Panc1 (cell line): Measurements from ENCODE around the gene RRAS2. TPM values are rescaled to one million over a fixed set of nuclear protein-coding genes. Genes with fewer than 3 reads are reported as not detected.

Experiments
- ATAC-seq: fragments of 200-7000 bp; cut with Tn5 transposase; 2 replicates; pipeline ENCODE4 v1.9.1; 2020; ENCODE audit warnings: mild to moderate bottlenecking, moderate library complexity
- BruUV-seq: library from RNA; stranded (reverse); fragments of 400-500 nt; replicated peaks from 2 replicates; lab custom pipeline; 2021; lab: Mats Ljungman, UMichigan
- CTCF ChIA-PET: fragments of 300-600 bp; sonication (Branson Sonifier 250); formaldehyde crosslinking; loops from one replicate; lab custom pipeline; 2022; ENCODE audit warnings: antibody characterized with exemption; lab: Charles Lee
- POLR2A ChIA-PET: fragments of 300-600 bp; sonication (Branson Sonifier 250); formaldehyde crosslinking; loops from one replicate; lab custom pipeline; 2022; ENCODE audit warnings: antibody characterized with exemption; lab: Charles Lee
- DNase-seq: peaks from one replicate; pipeline ENCODE4 v3.0.0-alpha.2; 2010; ENCODE audit warnings: low read depth, low spot score
- H3K27ac ChIP-seq: 2 replicates; pipeline ENCODE4 v1.5.1; 2011; ENCODE audit warnings: mild to moderate bottlenecking, low read length, inconsistent platforms
- H3K27me3 ChIP-seq: fragments of 200-500 bp; sonication (Bioruptor generic); 2 replicates; pipeline ENCODE4 v1.6.0; 2014; ENCODE audit warnings: low read length, inconsistent platforms; ENCODE audit not compliant: control insufficient read depth, insufficient read depth
- H3K36me3 ChIP-seq: fragments of 200-500 bp; sonication (Bioruptor generic); 2 replicates; pipeline ENCODE4 v1.5.1; 2014; ENCODE audit warnings: inconsistent platforms, mild to moderate bottlenecking, low read length, moderate library complexity; ENCODE audit not compliant: control insufficient read depth, insufficient read depth
- H3K4me1 ChIP-seq: 2 replicates; pipeline ENCODE4 v1.5.1; 2011; ENCODE audit warnings: inconsistent platforms, mild to moderate bottlenecking, low read length, moderate library complexity; ENCODE audit not compliant: control insufficient read depth, insufficient read depth
- H3K4me3 ChIP-seq, 2 experiments: 2 replicates each; pipeline ENCODE4 v1.5.1; 2011 to 2012; ENCODE audit warnings: low read depth in 2 of 2, low read length in 2 of 2, mild to moderate bottlenecking in 2 of 2, inconsistent platforms in 1 of 2, moderate library complexity in 1 of 2
- H3K9me3 ChIP-seq: fragments of 200-500 bp; sonication (Bioruptor generic); 2 replicates; pipeline ENCODE4 v1.5.1; 2014; ENCODE audit warnings: low read depth, mild to moderate bottlenecking, inconsistent platforms, low read length, moderate library complexity; ENCODE audit not compliant: control insufficient read depth, insufficient read depth
- POLR2AphosphoS5 ChIP-seq: IDR thresholded peaks from 2 replicates; pipeline ENCODE4 v1.6.1; 2012; ENCODE audit warnings: mild to moderate bottlenecking, low read depth, low read length, moderate library complexity
- SIN3A ChIP-seq: IDR thresholded peaks from 2 replicates; pipeline ENCODE4 v1.6.1; 2012; ENCODE audit warnings: low read depth, mild to moderate bottlenecking, low read length, moderate library complexity, borderline replicate concordance; ENCODE audit not compliant: insufficient read depth
- TCF7L2 ChIP-seq: IDR thresholded peaks from 2 replicates; pipeline ENCODE4 v1.6.1; 2011; ENCODE audit warnings: mild to moderate bottlenecking, low read depth, low read length, inconsistent platforms
- in situ Hi-C: cut with HindIII; loops from 2 replicates; pipeline ENCODE4 v1.10.0; 2016; ENCODE audit warnings: low sequenced_read_pairs, low pct_unique_long_range_greater_than_20kb
- intact Hi-C: fragments of 100-400 bp; cut with micrococcal nuclease; formaldehyde crosslinking; loops from one replicate; pipeline ENCODE4 v1.10.0; 2022; ENCODE audit not compliant: unreplicated experiment
- total RNA-seq: library from RNA; stranded (reverse); gene quantifications from one replicate; pipeline ENCODE4 v1.2.1, GENCODE V29; 2021; ENCODE audit not compliant: unreplicated experiment
- TF ChIP-seq, protein P1 (sequence below): fragments of 450-650 bp; IDR thresholded peaks from 2 replicates; pipeline ENCODE4 v1.5.1; 2017; ENCODE audit warnings: mild to moderate bottlenecking
- TF ChIP-seq, protein P2 (sequence below), 2 experiments: IDR thresholded peaks; 2 replicates each; pipeline ENCODE4 v1.6.1; 2011 to 2012; ENCODE audit warnings: low read depth in 2 of 2, control low read depth in 1 of 2, low read length in 1 of 2, mild to moderate bottlenecking in 1 of 2, moderate library complexity in 1 of 2; ENCODE audit not compliant: insufficient read depth in 1 of 2

RRAS2 gene
- total RNA-seq, 1 experiment from 2014 or later = 58.4 TPM

DNA sequence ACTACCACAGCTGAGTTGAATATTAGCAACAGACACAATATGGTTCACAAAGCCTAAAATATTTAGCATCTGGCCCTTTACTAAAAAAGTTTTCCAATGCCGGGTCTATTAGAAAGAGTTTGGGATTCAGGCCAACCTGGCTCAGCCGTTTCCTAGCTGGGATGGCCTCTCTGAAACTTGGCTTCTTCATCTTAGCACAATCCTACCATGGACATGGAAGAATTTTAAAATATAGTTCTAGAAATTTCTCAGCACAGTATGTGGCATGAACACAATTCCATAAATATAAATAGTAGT, 103.8 kb downstream of the RRAS2 start:
- intact Hi-C loops (loop anchor here (5.0 kb wide), 1 partner anchor 498 kb away; no protein-coding TSS in a partner anchor), in situ Hi-C loops (no loop called here)
- no peak for DNase-seq
- Histone ChIP-seq H3K4me1 (no peaks in the 10 kb centered on the region), H3K27me3 (peaks cover 7% of the 10 kb centered on the region), H3K4me3 (no peak overlapping the region), H3K9me3 (no peaks in the 10 kb centered on the region), H3K27ac (no peak overlapping the region), H3K36me3 (no peaks in the 10 kb centered on the region)
- CTCF ChIA-PET = no interaction called here
- no TSS peak for BruUV-seq
- POLR2A ChIA-PET = no interaction called here
- TF ChIP-seq TCF7L2 = no peak
- TF ChIP-seq, protein P1, sequence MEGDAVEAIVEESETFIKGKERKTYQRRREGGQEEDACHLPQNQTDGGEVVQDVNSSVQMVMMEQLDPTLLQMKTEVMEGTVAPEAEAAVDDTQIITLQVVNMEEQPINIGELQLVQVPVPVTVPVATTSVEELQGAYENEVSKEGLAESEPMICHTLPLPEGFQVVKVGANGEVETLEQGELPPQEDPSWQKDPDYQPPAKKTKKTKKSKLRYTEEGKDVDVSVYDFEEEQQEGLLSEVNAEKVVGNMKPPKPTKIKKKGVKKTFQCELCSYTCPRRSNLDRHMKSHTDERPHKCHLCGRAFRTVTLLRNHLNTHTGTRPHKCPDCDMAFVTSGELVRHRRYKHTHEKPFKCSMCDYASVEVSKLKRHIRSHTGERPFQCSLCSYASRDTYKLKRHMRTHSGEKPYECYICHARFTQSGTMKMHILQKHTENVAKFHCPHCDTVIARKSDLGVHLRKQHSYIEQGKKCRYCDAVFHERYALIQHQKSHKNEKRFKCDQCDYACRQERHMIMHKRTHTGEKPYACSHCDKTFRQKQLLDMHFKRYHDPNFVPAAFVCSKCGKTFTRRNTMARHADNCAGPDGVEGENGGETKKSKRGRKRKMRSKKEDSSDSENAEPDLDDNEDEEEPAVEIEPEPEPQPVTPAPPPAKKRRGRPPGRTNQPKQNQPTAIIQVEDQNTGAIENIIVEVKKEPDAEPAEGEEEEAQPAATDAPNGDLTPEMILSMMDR = no peak
- TF ChIP-seq SIN3A = no peak
- TF ChIP-seq, protein P2, sequence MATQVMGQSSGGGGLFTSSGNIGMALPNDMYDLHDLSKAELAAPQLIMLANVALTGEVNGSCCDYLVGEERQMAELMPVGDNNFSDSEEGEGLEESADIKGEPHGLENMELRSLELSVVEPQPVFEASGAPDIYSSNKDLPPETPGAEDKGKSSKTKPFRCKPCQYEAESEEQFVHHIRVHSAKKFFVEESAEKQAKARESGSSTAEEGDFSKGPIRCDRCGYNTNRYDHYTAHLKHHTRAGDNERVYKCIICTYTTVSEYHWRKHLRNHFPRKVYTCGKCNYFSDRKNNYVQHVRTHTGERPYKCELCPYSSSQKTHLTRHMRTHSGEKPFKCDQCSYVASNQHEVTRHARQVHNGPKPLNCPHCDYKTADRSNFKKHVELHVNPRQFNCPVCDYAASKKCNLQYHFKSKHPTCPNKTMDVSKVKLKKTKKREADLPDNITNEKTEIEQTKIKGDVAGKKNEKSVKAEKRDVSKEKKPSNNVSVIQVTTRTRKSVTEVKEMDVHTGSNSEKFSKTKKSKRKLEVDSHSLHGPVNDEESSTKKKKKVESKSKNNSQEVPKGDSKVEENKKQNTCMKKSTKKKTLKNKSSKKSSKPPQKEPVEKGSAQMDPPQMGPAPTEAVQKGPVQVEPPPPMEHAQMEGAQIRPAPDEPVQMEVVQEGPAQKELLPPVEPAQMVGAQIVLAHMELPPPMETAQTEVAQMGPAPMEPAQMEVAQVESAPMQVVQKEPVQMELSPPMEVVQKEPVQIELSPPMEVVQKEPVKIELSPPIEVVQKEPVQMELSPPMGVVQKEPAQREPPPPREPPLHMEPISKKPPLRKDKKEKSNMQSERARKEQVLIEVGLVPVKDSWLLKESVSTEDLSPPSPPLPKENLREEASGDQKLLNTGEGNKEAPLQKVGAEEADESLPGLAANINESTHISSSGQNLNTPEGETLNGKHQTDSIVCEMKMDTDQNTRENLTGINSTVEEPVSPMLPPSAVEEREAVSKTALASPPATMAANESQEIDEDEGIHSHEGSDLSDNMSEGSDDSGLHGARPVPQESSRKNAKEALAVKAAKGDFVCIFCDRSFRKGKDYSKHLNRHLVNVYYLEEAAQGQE (IDR thresholded peaks at IDR 0.05; ENCODE audit: insufficient read depth in 1 of 2, low read depth in 2 of 2, low read length in 1 of 2) = no peak
- TF ChIP-seq POLR2AphosphoS5 = no peak
- ATAC-seq = no peak

DNA sequence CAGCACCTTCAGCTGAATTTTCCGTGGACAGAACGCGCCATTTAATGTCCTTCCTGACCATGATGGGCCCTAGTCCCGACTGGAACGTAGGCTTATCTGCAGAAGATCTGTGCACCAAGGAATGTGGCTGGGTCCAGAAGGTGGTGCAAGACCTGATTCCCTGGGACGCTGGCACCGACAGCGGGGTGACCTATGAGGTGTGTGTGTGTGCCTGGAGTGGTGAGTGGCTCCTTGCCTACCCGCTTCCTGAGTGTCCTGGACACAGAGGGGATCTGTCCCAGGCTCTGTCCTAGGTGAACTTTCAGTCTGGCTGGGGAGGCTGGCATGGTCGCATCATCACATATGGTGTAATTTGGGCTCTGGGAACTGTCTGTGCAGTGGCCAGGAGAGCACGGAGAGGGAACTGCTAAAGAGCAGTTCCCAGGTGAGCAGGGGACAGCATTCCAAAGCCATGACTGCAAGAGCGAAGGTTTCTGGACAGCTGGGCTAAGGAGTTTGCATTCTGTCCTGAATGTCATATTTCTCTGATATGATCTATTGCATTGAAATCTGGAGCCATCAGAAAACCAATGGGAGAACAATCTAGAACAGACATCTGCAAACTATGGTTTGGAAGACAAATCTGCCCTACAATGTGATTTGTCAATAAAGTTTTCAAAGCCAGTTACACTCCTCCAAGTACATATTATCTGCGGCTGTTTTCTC, 104.3 kb downstream of the RRAS2 start:
- no peak overlapping the region for H3K4me3 ChIP-seq
- DNase-seq (no peak), ATAC-seq (no peak)
- no peaks in the 10 kb centered on the region for H3K4me1 ChIP-seq
- in situ Hi-C loops = no loop called here
- TF ChIP-seq POLR2AphosphoS5 (no peak), TCF7L2 (no peak), SIN3A (no peak)
- TF ChIP-seq, protein P1 = no peak
- TF ChIP-seq, protein P2 (IDR thresholded peaks at IDR 0.05; ENCODE audit: insufficient read depth in 1 of 2, low read depth in 2 of 2, low read length in 1 of 2) = no peak
- no peaks in the 10 kb centered on the region for H3K9me3 ChIP-seq
- H3K36me3 ChIP-seq = no peaks in the 10 kb centered on the region
- ChIA-PET POLR2A (no interaction called here), CTCF (no interaction called here)
- intact Hi-C loops = loop anchor here (5.0 kb wide), 1 partner anchor 497 kb away; no protein-coding TSS in a partner anchor
- no peak overlapping the region for H3K27ac ChIP-seq
- no TSS peak for BruUV-seq
- H3K27me3 ChIP-seq = peaks cover 7% of the 10 kb centered on the region
